K562 (cell line): ENCODE measurements around the gene ZBTB22. TPM values are rescaled to one million over a fixed set of nuclear protein-coding genes. Genes with fewer than 3 reads are reported as not detected.

ENCODE experiments used
- ATAC-seq: fragments of 200-7000 bp; cut with Tn5 transposase; 3 replicates; pipeline ENCODE4 v1.9.1; 2020; ENCODE audit warnings: moderate library complexity
- BruUV-seq: library from RNA; stranded (reverse); fragments of 400-500 nt; replicated peaks from 2 replicates; lab custom pipeline; 2021; lab: Mats Ljungman, UMichigan
- CTCF ChIA-PET: fragments of 300-600 bp; formaldehyde crosslinking; extraction: SDS; loops from one replicate; lab custom pipeline; 2021; ENCODE audit warnings: low intra/inter-chr PET ratio; lab: Yijun Ruan, JAX
- POLR2A ChIA-PET: fragments of 300-600, 350-650 bp; sonication (Branson Sonifier 250); formaldehyde crosslinking; extraction: SDS; loops from one replicate; lab custom pipeline; 2021; ENCODE audit warnings: antibody characterized with exemption, inconsistent platforms; lab: Yijun Ruan, JAX
- DNase-seq, 4 experiments: peaks; one replicate each; pipeline versions ENCODE4 v3.0.0 to v3.0.0-alpha.2; 2011 to 2018; ENCODE audit warnings: low spot score in 3 of 4, mixed read lengths in 3 of 4; ENCODE audit errors: extremely low read depth in 1 of 4
- FAIRE-seq: peaks from 2 replicates; lab custom pipeline; 2011; peaks lifted over from hg19 to GRCh38; lab: Jason Lieb, UNC
- H2AFZ ChIP-seq: 2 replicates; pipeline ENCODE4 v1.6.0; 2011; ENCODE audit warnings: low read depth, low read length, control low read depth, inconsistent platforms
- H3K27ac ChIP-seq: fragments of 200-600 bp; 3 replicates; pipeline ENCODE4 v1.8.0; 2011; ENCODE audit warnings: low read depth, mild to moderate bottlenecking, control low read depth, inconsistent platforms, low read length, moderate library complexity, mixed read lengths; ENCODE audit errors: extremely low read depth
- H3K27me3 ChIP-seq, 2 experiments: fragments of 300-600 bp in 1 of 2; 2 replicates in 1 of 2; 3 replicates in 1 of 2; pipeline versions ENCODE4 v1.6.0 to v1.8.0; 2011; ENCODE audit warnings: inconsistent platforms in 2 of 2, low read length in 2 of 2, mild to moderate bottlenecking in 1 of 2, mixed read lengths in 1 of 2, moderate library complexity in 1 of 2; ENCODE audit not compliant: control insufficient read depth in 2 of 2, insufficient read depth in 2 of 2
- H3K36me3 ChIP-seq: fragments of 300-600 bp; 3 replicates; pipeline ENCODE4 v1.8.0; 2011; ENCODE audit warnings: mild to moderate bottlenecking, low read length, inconsistent platforms; ENCODE audit not compliant: control insufficient read depth, insufficient read depth
- H3K4me1 ChIP-seq, 2 experiments: fragments of 200-600 bp in 1 of 2; replicated peaks in 1 of 2; 2 replicates in 1 of 2; 3 replicates in 1 of 2; pipeline versions ENCODE4 v1.5.1 to v1.8.0; 2011; ENCODE audit warnings: inconsistent platforms in 2 of 2, low read length in 2 of 2, mild to moderate bottlenecking in 1 of 2, mixed read lengths in 1 of 2, moderate library complexity in 1 of 2; ENCODE audit not compliant: control insufficient read depth in 2 of 2, insufficient read depth in 2 of 2
- H3K4me2 ChIP-seq: 2 replicates; pipeline ENCODE4 v1.6.1; 2011; ENCODE audit warnings: low read length, control low read depth, inconsistent platforms, mixed read lengths; ENCODE audit not compliant: insufficient read depth
- H3K4me3 ChIP-seq: fragments of 200-600 bp; sonication (generic), shearing (Covaris generic); 2 replicates; pipeline ENCODE4 v1.5.1; 2016; ENCODE audit warnings: control low read depth, inconsistent platforms
- H3K79me2 ChIP-seq: fragments of 200-600 bp; 3 replicates; pipeline ENCODE4 v1.8.0; 2011; ENCODE audit warnings: low read length, inconsistent platforms; ENCODE audit not compliant: control insufficient read depth, insufficient read depth
- H3K9ac ChIP-seq, 2 experiments: 2 replicates each; pipeline versions ENCODE4 v1.6.0 to v1.6.1; 2011; ENCODE audit warnings: low read depth in 2 of 2, low read length in 2 of 2, control low read depth in 1 of 2, inconsistent platforms in 1 of 2, mild to moderate bottlenecking in 1 of 2, mixed read lengths in 1 of 2; ENCODE audit not compliant: insufficient read depth in 1 of 2
- H3K9me1 ChIP-seq: one replicate; pipeline ENCODE4 v1.6.0; 2011; ENCODE audit warnings: inconsistent platforms, mild to moderate bottlenecking, low read length, moderate library complexity; ENCODE audit not compliant: control insufficient read depth, insufficient read depth
- H3K9me3 ChIP-seq: replicated peaks from 2 replicates; pipeline ENCODE4 v1.5.1; 2011; ENCODE audit warnings: low read depth, low read length, inconsistent platforms; ENCODE audit not compliant: control insufficient read depth, insufficient read depth
- H4K20me1 ChIP-seq: replicated peaks from 2 replicates; pipeline ENCODE4 v1.6.1; 2011; ENCODE audit warnings: low read length, inconsistent platforms, mixed read lengths; ENCODE audit not compliant: control insufficient read depth, insufficient read depth
- BCL6 ChIP-seq: fragments of 250-450 bp; sonication (Bioruptor Pico); IDR thresholded peaks from 2 replicates; pipeline ENCODE4 v1.4.0; 2020
- CBFA2T2 ChIP-seq: fragments of 450-650 bp; conservative IDR thresholded peaks from 2 replicates; pipeline ENCODE4 v1.6.1; 2017; ENCODE audit warnings: mild to moderate bottlenecking
- CBX8 ChIP-seq: fragments of 200-600 bp; sonication (generic); IDR thresholded peaks from 2 replicates; pipeline ENCODE4 v1.6.1; 2012; ENCODE audit warnings: borderline replicate concordance, mixed run types, low read depth, mild to moderate bottlenecking, moderate library complexity, mixed read lengths, low read length, control low read depth, inconsistent platforms; ENCODE audit not compliant: poor library complexity, severe bottlenecking; ENCODE audit errors: extremely low read depth
- DDX20 ChIP-seq: fragments of 450-650 bp; IDR thresholded peaks from 2 replicates; pipeline ENCODE4 v1.6.1; 2016; ENCODE audit warnings: missing genetic modification characterization, low read depth, mild to moderate bottlenecking, missing compliant biosample characterization, moderate library complexity
- EZH2 ChIP-seq: IDR thresholded peaks from 2 replicates; pipeline ENCODE4 v1.6.1; 2012; ENCODE audit warnings: low read depth, mild to moderate bottlenecking, inconsistent platforms, low read length, borderline replicate concordance
- FOXA3 ChIP-seq, 2 experiments: fragments of 450-650 bp in 1 of 2; sonication (generic) in 1 of 2; formaldehyde crosslinking; IDR thresholded peaks in 1 of 2; conservative IDR thresholded peaks in 1 of 2; 2 replicates each; pipeline versions ENCODE4 v1.4.0 to v1.8.0; 2020 to 2022; ENCODE audit warnings: mild to moderate bottlenecking in 2 of 2, missing genetic modification reagents in 1 of 2
- FOXJ2 ChIP-seq: fragments of 200-800 bp; sonication (Bioruptor generic); IDR thresholded peaks from 2 replicates; pipeline ENCODE4 v1.6.1; 2016; ENCODE audit warnings: missing genetic modification characterization, missing compliant biosample characterization
- HDAC2 ChIP-seq: fragments of 450-650 bp; IDR thresholded peaks from 2 replicates; pipeline ENCODE4 v1.6.1; 2016; ENCODE audit warnings: mild to moderate bottlenecking
- HDAC3 ChIP-seq: fragments of 450-650 bp; IDR thresholded peaks from 2 replicates; pipeline ENCODE4 v1.6.1; 2018; ENCODE audit warnings: borderline replicate concordance, mild to moderate bottlenecking, moderate library complexity; ENCODE audit not compliant: partially characterized antibody
- NCOA4 ChIP-seq: fragments of 450-650 bp; IDR thresholded peaks from 2 replicates; pipeline ENCODE4 v1.6.1; 2018; ENCODE audit warnings: mild to moderate bottlenecking; ENCODE audit not compliant: partially characterized antibody
- PPARD ChIP-seq: fragments of 250-450 bp; sonication (Bioruptor Pico); IDR thresholded peaks from 2 replicates; pipeline ENCODE4 v1.8.0; 2022; ENCODE audit warnings: inconsistent platforms, mild to moderate bottlenecking, moderate library complexity
- RB1 ChIP-seq: fragments of 450-650 bp; IDR thresholded peaks from 2 replicates; pipeline ENCODE4 v1.6.1; 2017; ENCODE audit warnings: low read depth, mild to moderate bottlenecking
- RBM22 ChIP-seq: fragments of 200-400 bp; formaldehyde crosslinking; IDR thresholded peaks from 2 replicates; pipeline ENCODE4 v1.6.1; 2018; ENCODE audit warnings: low read length, low read depth; ENCODE audit not compliant: poor library complexity, severe bottlenecking
- SLC30A9 ChIP-seq: fragments of 250-450 bp; sonication (Bioruptor Pico); IDR thresholded peaks from 2 replicates; pipeline ENCODE4 v1.8.0; 2022; ENCODE audit warnings: mild to moderate bottlenecking, moderate library complexity
- SNIP1 ChIP-seq: fragments of 450-650 bp; IDR thresholded peaks from 2 replicates; pipeline ENCODE4 v1.7.1; 2017; ENCODE audit warnings: low read depth, mild to moderate bottlenecking
- TARDBP ChIP-seq: fragments of 450-650 bp; IDR thresholded peaks from 2 replicates; pipeline ENCODE4 v1.6.1; 2016
- TBP ChIP-seq: optimal IDR thresholded peaks from 2 replicates; pipeline ENCODE3; 2011; ENCODE audit warnings: low read depth, low read length, improper control_type of control experiment
- YBX1 ChIP-seq: fragments of 450-650 bp; IDR thresholded peaks from 2 replicates; pipeline ENCODE4 v1.7.1; 2016; ENCODE audit warnings: mild to moderate bottlenecking
- ZNF140 ChIP-seq: fragments of 250-450 bp; sonication (Bioruptor Pico); IDR thresholded peaks from 2 replicates; pipeline ENCODE4 v1.8.0; 2021; ENCODE audit warnings: moderate library complexity, mild to moderate bottlenecking, inconsistent platforms
- ZNF584 ChIP-seq: fragments of 200-800 bp; sonication (Bioruptor generic); IDR thresholded peaks from 2 replicates; pipeline ENCODE4 v1.6.1; 2016; ENCODE audit warnings: low read depth, mild to moderate bottlenecking, missing genetic modification characterization, missing compliant biosample characterization
- ZNF644 ChIP-seq: fragments of 200-800 bp; sonication (Bioruptor generic); IDR thresholded peaks from 2 replicates; pipeline ENCODE4 v1.6.1; 2016; ENCODE audit warnings: low read depth, missing genetic modification characterization, missing compliant biosample characterization
- ZZZ3 ChIP-seq: fragments of 450-650 bp; IDR thresholded peaks from 2 replicates; pipeline ENCODE4 v1.6.1; 2016; ENCODE audit warnings: antibody characterized with exemption, mild to moderate bottlenecking, moderate library complexity
- WGBS: fragments of 100-300 bp; shearing (Covaris generic); methylation state at CpG from one replicate; pipeline ENCODE4 v1.1.6; 2016; ENCODE audit warnings: low coverage, mixed read lengths; ENCODE audit not compliant: insufficient coverage; ENCODE audit errors: missing lambda C conversion rate; 5-methylcytosine and 5-hydroxymethylcytosine counted together
- in situ Hi-C: fragments of 300-500 bp; cut with MboI; formaldehyde crosslinking; loops from 4 replicates; pipeline ENCODE4 v1.15.0; 2018; ENCODE audit warnings: inconsistent platforms, mixed read lengths
- intact Hi-C: fragments of 100-400 bp; cut with micrococcal nuclease; formaldehyde crosslinking; loops from 2 replicates; pipeline ENCODE4 v1.14.2; 2022
- polyA plus RNA-seq, 8 experiments: library from polyadenylated mRNA; depleted of rRNA in 4 of 8; stranded (reverse) in 5 of 8; unstranded in 3 of 8; fragments of >200 nt; fragmentation: Nextera tagmentation in 2 of 8; fragmentation: Illumina TruSeq in 1 of 8; extraction: Ambion mirVana in 2 of 8; extraction: Trizol in 1 of 8; gene quantifications; 2 replicates each; pipeline versions ENCODE4 v1.2.1 to v1.2.3, GENCODE V29; 2011 to 2014; ENCODE audit warnings: inconsistent platforms in 1 of 8, missing spikeins in 1 of 8
- total RNA-seq, 7 experiments: library from RNA; depleted of rRNA in 6 of 7; stranded (reverse); fragments of >200 nt in 6 of 7; fragmentation: Illumina TruSeq in 2 of 7; extraction: Trizol in 2 of 7; gene quantifications; 2 replicates each; pipeline versions ENCODE4 v1.2.1 to v1.2.3, GENCODE V29; 2011 to 2021; ENCODE audit warnings: low replicate concordance in 1 of 7
- TF ChIP-seq, protein P1 (sequence below): fragments of 450-650 bp; IDR thresholded peaks from 2 replicates; pipeline ENCODE4 v1.6.1; 2016; ENCODE audit warnings: low read depth, mild to moderate bottlenecking, moderate library complexity

The ZBTB22 gene
- total and polyA plus RNA-seq, 9 of the 15 experiments (the other 6 are each of a cell fraction or from before 2014, with no cell fraction given): 0.21 to 11.9 (median 7.1) TPM

GRCh38 chr6:33288921-33289783 lies 28.4 kb downstream of the ZBTB22 start, which contains the start of the genes PFDN6 and WDR46:
Gene PFDN6, plus strand, starts transcription at chr6:33289601. Its CDS starts 256 bp downstream, at chr6:33289857.
Gene WDR46, minus strand, starts transcription at chr6:33289239. Its CDS starts 69 bp downstream, at chr6:33289170.
- Histone ChIP-seq H3K27ac (peak within 1 kb of the TSS; percentile 83), H3K9me1 (peaks cover 3% of the 10 kb centered on the region), H3K27me3 (no peaks in the 10 kb centered on the region), H4K20me1 (no peaks in the 10 kb centered on the region), H3K9me3 (no peaks in the 10 kb centered on the region), H3K4me2 (peak within 1 kb of the TSS; percentile 98), H2AFZ (peak within 1 kb of the TSS; percentile 99), H3K4me1 (peaks cover 13 to 24% of the 10 kb centered on the region in 2 experiments; a peak in 4 of 5 replicates), H3K79me2 (peaks cover 45% of the 10 kb centered on the region), H3K4me3 (peak within 1 kb of the TSS; percentile 76), H3K9ac (peak within 1 kb of the TSS; percentile 91 to 94), H3K36me3 (peaks cover 74% of the 10 kb centered on the region)
- no TSS peak for BruUV-seq
- peak; percentile 97 for ATAC-seq
- DNase-seq: peak; percentile 89 to 97 (median 92)
- in situ Hi-C loops (no loop called here), intact Hi-C loops (no loop called here)
- ChIA-PET POLR2A (interaction anchor here (0.5 to 7.1 kb wide), 15 partner anchors 8 to 448 kb away, joined by 3 to 90 read pairs (median 4); partner anchors contain the start of genes B3GALT4, CUTA, HSD17B8 and RGL2), CTCF (interaction anchor here (0.6 to 0.7 kb wide), 2 partner anchors 166 to 228 kb away, joined by 3 read pairs; no protein-coding TSS in a partner anchor)
- peak; percentile 99 for FAIRE-seq
- under 1% methylated on average over 41 of the region's 43 CpGs for WGBS
- TF ChIP-seq HDAC2 (peak; percentile 98), CBX8 (no peak), ZNF584 (CRISPR knock-in tag) (peak; percentile 88; the same call in 1 of the 2 replicates), BCL6 (CRISPR knock-in tag) (0 out of 2 replicates have a peak, but pooled peaks have one; percentile 44), NCOA4 (no peak), HDAC3 (no peak), TARDBP (0 out of 2 replicates have a peak, but pooled peaks have one; percentile 24), SLC30A9 (no peak), ZZZ3 (peak; percentile 70; the same call in 1 of the 2 replicates), SNIP1 (no peak), ZNF644 (peak; percentile 92), ZNF140 (CRISPR knock-in tag) (no peak), YBX1 (no peak), EZH2 (no peak), TBP (peak; percentile 54), PPARD (CRISPR knock-in tag) (no peak), FOXA3 (CRISPR knock-in tag; conservative IDR thresholded peaks at IDR 0.05 in 1 of 2, IDR thresholded peaks at IDR 0.05 in 1 of 2) (peak; percentile 52 to 92; a peak in 3 of 4 replicates), FOXJ2 (peak; percentile 96), DDX20 (0 out of 2 replicates have a peak, but pooled peaks have one; percentile 37), RB1 (no peak; the same call in 1 of the 2 replicates), CBFA2T2 (no peak; the same call in 1 of the 2 replicates), RBM22 (no peak)
- TF ChIP-seq, protein P1, sequence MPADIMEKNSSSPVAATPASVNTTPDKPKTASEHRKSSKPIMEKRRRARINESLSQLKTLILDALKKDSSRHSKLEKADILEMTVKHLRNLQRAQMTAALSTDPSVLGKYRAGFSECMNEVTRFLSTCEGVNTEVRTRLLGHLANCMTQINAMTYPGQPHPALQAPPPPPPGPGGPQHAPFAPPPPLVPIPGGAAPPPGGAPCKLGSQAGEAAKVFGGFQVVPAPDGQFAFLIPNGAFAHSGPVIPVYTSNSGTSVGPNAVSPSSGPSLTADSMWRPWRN: no peak
